MM.1S (cell line): ENCODE data around the gene TBC1D8.

ENCODE experiments used
- DNase-seq: peaks from one replicate; pipeline ENCODE4 v3.0.0-alpha.2; 2015
- H2AFZ ChIP-seq: fragments of 300-600 bp; sonication (generic); 2 replicates; pipeline ENCODE4 v1.6.0; 2016; ENCODE audit warnings: antibody characterized with exemption, low read length
- H3F3A ChIP-seq: fragments of 300-600 bp; sonication (generic); 2 replicates; pipeline ENCODE4 v1.6.1; 2016; ENCODE audit warnings: mild to moderate bottlenecking, antibody characterized with exemption, low read length, moderate library complexity, mixed read lengths; ENCODE audit not compliant: insufficient read depth
- H3K27ac ChIP-seq: fragments of 300-600 bp; sonication (generic); 2 replicates; pipeline ENCODE4 v1.5.1; 2016; ENCODE audit warnings: mild to moderate bottlenecking, low read length
- H3K27me3 ChIP-seq: fragments of 300-600 bp; sonication (generic); replicated peaks from 2 replicates; pipeline ENCODE4 v1.6.0; 2016; ENCODE audit warnings: low read length; ENCODE audit not compliant: insufficient read depth
- H3K36me3 ChIP-seq: fragments of 300-600 bp; sonication (generic); replicated peaks from 2 replicates; pipeline ENCODE4 v1.6.1; 2016; ENCODE audit warnings: mild to moderate bottlenecking, low read length, mixed read lengths; ENCODE audit not compliant: insufficient read depth
- H3K4me1 ChIP-seq: fragments of 300-600 bp; sonication (generic); 2 replicates; pipeline ENCODE4 v1.6.1; 2016; ENCODE audit warnings: low read length, mixed read lengths
- H3K4me2 ChIP-seq: fragments of 300-600 bp; sonication (generic); 2 replicates; pipeline ENCODE4 v1.6.0; 2016; ENCODE audit warnings: low read depth, low read length
- H3K4me3 ChIP-seq: fragments of 300-600 bp; sonication (generic); 2 replicates; pipeline ENCODE4 v1.5.1; 2016; ENCODE audit warnings: low read length, mixed read lengths
- H3K79me2 ChIP-seq: fragments of 300-600 bp; sonication (generic); 2 replicates; pipeline ENCODE4 v1.6.1; 2016; ENCODE audit warnings: mixed run types, low read length, mixed read lengths
- H3K9ac ChIP-seq: fragments of 300-600 bp; sonication (generic); 2 replicates; pipeline ENCODE4 v1.6.1; 2016; ENCODE audit warnings: low read length, mixed read lengths
- H3K9me2 ChIP-seq: fragments of 300-600 bp; sonication (generic); replicated peaks from 2 replicates; pipeline ENCODE4 v1.6.1; 2016; ENCODE audit warnings: mild to moderate bottlenecking, low read length, mixed read lengths; ENCODE audit not compliant: insufficient read depth
- H3K9me3 ChIP-seq: fragments of 300-600 bp; sonication (generic); replicated peaks from 2 replicates; pipeline ENCODE4 v1.6.1; 2016; ENCODE audit warnings: mild to moderate bottlenecking, low read length, mixed read lengths; ENCODE audit not compliant: insufficient read depth
- H4K20me1 ChIP-seq: fragments of 300-600 bp; sonication (generic); 2 replicates; pipeline ENCODE4 v1.6.1; 2016; ENCODE audit warnings: mild to moderate bottlenecking, low read length, moderate library complexity, mixed read lengths; ENCODE audit not compliant: insufficient read depth
- EZH2 ChIP-seq: fragments of 300-600 bp; sonication (generic); optimal IDR thresholded peaks from 2 replicates; pipeline ENCODE3; 2017; ENCODE audit warnings: low read depth, mild to moderate bottlenecking, antibody characterized with exemption, low read length, mixed read lengths
- EZH2phosphoT487 ChIP-seq: fragments of 300-600 bp; sonication (generic); IDR thresholded peaks from 2 replicates; pipeline ENCODE4 v1.6.1; 2018; ENCODE audit warnings: antibody characterized with exemption, low read length
- TF ChIP-seq, protein P1 (sequence below): fragments of 300-600 bp; sonication (generic); IDR thresholded peaks from 2 replicates; pipeline ENCODE4 v1.5.1; 2016; ENCODE audit warnings: antibody characterized with exemption, low read length, mixed read lengths

Gene TBC1D8

DNA sequence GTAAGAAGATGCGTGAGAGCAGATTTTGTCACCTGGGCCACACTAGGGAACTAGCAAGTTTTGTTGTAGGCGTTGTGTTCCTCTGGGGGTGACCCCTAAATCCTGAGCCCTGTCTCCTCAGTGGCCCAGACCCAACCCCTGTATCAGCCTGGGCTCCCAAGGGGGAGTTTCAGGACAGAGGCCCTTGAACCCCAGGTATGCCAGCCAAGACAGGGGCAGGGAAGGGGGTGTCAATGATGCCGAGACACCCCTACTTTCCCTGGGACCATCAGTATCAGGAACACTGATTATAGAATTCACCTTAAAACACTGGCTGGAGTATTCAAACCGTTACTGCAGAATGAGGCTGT, 188.2 kb downstream of the TBC1D8 start:
- no peaks in the 10 kb centered on the region for H4K20me1 ChIP-seq
- DNase-seq: no peak
- no peaks in the 10 kb centered on the region for H3K9me2 ChIP-seq
- no peak overlapping the region for H3K4me3 ChIP-seq
- peaks cover 18% of the 10 kb centered on the region for H3K4me1 ChIP-seq
- H3K9me3 ChIP-seq: no peaks in the 10 kb centered on the region
- no peaks in the 10 kb centered on the region for H3K27me3 ChIP-seq
- H3K36me3 ChIP-seq: no peaks in the 10 kb centered on the region
- no peak overlapping the region for H3K27ac ChIP-seq
- no peaks in the 10 kb centered on the region for H3K79me2 ChIP-seq
- peaks cover 9% of the 10 kb centered on the region for H3F3A ChIP-seq
- no peak overlapping the region for H3K9ac ChIP-seq
- no peak for TF ChIP-seq EZH2
- no peak for TF ChIP-seq EZH2phosphoT487
- H3K4me2 ChIP-seq: no peak overlapping the region
- H2AFZ ChIP-seq: no peak overlapping the region

DNA sequence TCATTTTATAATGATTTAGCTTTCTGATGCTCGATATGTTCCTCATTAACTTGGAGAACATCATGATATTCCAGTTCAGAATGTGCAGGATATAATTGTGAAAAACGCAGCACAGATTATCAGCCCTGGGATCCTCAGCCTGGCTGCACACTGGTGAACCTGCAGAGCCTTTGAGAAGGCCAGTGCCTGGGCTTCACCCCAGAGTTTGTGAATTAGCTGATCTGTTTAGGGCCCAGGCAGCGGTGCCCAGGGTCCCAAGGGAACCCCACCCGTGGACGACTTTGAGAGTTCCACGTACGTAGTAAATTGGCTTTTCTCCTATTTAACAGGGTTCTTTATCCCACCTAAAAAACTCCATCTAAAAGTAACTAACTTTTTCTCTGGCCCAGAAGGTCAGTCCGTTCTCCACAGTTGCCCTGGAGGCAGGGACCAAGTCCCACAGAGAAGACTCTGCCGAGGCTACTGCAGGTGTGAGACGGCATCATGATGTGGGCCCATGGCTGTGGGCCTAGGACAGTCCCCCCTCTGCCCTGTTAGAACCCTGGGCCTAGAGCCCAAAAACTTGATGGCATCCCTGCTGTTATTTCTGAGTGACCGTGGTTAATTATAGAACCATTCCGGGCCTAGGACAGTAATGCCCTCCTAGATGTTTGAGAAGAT, 188.7 kb downstream of the TBC1D8 start:
- Histone ChIP-seq H3K9ac (no peak overlapping the region), H3K79me2 (no peaks in the 10 kb centered on the region), H3K36me3 (no peaks in the 10 kb centered on the region), H3F3A (peaks cover 9% of the 10 kb centered on the region), H3K4me1 (peaks cover 18% of the 10 kb centered on the region), H3K9me3 (no peaks in the 10 kb centered on the region), H3K4me2 (no peak overlapping the region), H3K27ac (no peak overlapping the region), H3K27me3 (no peaks in the 10 kb centered on the region), H4K20me1 (no peaks in the 10 kb centered on the region), H2AFZ (no peak overlapping the region), H3K4me3 (no peak overlapping the region), H3K9me2 (no peaks in the 10 kb centered on the region)
- DNase-seq: no peak
- no peak for TF ChIP-seq EZH2phosphoT487
- TF ChIP-seq, protein P1, sequence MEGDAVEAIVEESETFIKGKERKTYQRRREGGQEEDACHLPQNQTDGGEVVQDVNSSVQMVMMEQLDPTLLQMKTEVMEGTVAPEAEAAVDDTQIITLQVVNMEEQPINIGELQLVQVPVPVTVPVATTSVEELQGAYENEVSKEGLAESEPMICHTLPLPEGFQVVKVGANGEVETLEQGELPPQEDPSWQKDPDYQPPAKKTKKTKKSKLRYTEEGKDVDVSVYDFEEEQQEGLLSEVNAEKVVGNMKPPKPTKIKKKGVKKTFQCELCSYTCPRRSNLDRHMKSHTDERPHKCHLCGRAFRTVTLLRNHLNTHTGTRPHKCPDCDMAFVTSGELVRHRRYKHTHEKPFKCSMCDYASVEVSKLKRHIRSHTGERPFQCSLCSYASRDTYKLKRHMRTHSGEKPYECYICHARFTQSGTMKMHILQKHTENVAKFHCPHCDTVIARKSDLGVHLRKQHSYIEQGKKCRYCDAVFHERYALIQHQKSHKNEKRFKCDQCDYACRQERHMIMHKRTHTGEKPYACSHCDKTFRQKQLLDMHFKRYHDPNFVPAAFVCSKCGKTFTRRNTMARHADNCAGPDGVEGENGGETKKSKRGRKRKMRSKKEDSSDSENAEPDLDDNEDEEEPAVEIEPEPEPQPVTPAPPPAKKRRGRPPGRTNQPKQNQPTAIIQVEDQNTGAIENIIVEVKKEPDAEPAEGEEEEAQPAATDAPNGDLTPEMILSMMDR: no peak
- no peak for TF ChIP-seq EZH2

DNA sequence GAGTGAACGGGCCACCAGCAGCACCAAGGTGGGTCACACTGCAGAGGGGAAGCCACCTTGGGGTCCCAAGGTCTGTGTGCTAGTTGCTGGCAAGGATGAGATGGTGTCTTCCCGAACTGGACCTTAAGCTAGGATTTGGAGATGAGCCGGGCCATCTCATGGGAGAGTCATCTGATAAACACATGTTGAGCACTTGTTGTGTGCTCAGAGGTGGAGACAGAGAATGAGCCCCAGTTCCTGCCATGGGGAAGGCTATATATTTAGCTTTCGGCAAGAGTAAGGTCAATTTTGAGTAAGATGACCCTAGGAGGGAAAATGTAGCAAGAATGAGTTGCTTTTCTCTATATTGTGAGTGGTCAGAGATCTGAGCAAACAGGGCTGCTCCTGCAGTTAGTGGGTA, 190.5 kb downstream of the TBC1D8 start:
- Histone ChIP-seq H4K20me1 (no peaks in the 10 kb centered on the region), H3K4me3 (no peak overlapping the region), H3K4me1 (peaks cover 25% of the 10 kb centered on the region), H3K4me2 (no peak overlapping the region), H3K27ac (no peak overlapping the region), H3K9ac (no peak overlapping the region), H3K27me3 (no peaks in the 10 kb centered on the region), H3K79me2 (no peaks in the 10 kb centered on the region), H3K36me3 (no peaks in the 10 kb centered on the region), H3K9me2 (no peaks in the 10 kb centered on the region), H3F3A (peaks cover 9% of the 10 kb centered on the region), H3K9me3 (no peaks in the 10 kb centered on the region), H2AFZ (no peak overlapping the region)
- no peak for DNase-seq
- no peak for TF ChIP-seq EZH2
- no peak for TF ChIP-seq EZH2phosphoT487
- TF ChIP-seq, protein P1: no peak

DNA sequence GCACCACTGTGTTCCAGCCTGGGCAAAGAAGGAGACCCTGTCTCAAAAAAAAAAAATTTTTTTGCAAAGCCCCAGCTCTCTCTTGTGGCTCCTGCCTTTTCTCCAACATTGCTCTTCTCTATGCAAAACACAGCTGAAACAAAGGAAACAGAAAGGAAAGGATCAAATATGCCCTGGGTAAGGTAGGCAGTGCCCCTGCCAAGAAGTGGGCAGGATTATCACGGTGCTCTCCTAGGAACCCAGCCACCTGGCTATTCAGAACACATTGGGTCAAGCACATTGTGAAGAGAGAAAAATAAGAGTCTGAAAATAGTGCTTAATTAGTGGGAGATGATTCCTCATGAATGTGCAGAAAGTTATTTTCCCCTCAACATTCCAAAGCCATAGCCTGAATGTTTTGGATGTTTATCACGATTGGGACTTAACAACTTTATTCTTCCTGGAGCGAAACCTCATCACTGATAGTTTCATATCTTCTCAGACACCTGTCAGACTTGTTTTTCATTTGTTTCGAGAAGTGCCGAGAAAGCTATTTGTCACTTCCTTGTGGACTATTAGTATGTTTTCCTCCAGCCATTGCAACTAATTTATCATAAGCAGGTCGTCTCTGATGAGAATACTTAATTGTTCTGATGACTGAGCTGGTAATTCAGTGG, 191.8 kb downstream of the TBC1D8 start:
- Histone ChIP-seq H3K79me2 (no peaks in the 10 kb centered on the region), H3F3A (peaks cover 9% of the 10 kb centered on the region), H3K4me2 (peak overlapping the region; percentile 75), H3K27me3 (no peaks in the 10 kb centered on the region), H3K4me1 (peaks cover 25% of the 10 kb centered on the region), H3K27ac (peak overlapping the region; percentile 60), H3K36me3 (no peaks in the 10 kb centered on the region), H3K9me2 (no peaks in the 10 kb centered on the region), H2AFZ (peak overlapping the region; percentile 39), H4K20me1 (no peaks in the 10 kb centered on the region), H3K4me3 (peak overlapping the region; percentile 38), H3K9me3 (no peaks in the 10 kb centered on the region), H3K9ac (peak overlapping the region; percentile 32)
- DNase-seq: peak; percentile 75
- TF ChIP-seq EZH2: no peak
